ENCODE results near the gene LINC01488. TPM values are rescaled to one million over a fixed set of nuclear protein-coding genes. Genes with fewer than 3 reads are reported as not detected.

LINC01488 gene
- total and polyA plus RNA-seq, 7 donors, result 0.36 TPM; not detected in 6

DNA sequence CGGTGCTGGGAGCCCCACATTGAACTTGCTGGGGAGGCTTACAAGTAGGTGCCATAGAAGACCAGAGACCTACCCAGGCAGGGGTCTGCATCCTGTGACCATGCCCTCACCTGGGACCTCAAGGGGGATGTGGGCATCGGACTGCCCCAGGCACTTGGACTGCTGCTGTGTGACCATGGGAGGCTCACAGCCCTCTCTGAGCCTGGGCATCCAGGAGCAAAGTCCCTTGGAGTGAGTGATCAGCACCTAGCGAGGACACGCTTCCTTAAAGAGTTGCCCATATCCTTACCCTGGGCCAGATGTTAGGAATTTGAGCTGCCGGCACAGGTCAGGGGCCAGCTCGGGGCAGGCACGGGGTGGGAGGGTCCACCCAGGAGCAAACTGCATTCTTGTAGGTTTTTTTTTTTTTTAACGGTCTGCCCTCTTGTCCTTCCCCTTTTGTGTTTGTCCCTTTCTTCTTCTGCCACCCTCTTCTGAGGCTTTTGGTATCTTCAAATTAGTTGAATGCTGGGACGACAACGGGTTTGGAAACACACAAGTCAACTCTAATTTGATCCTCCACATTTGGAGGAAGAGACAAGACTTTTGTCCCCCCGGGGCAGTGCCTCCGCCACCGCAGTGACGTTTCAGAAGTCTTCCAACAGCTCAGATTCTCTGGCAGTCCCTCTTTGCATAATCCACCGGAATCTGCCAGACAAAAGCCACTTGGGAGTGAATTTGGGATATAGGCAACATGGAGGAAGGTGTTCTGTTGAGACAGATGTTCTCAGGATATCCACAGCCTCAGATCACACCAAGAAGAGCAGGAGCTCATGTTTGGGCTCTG is 46.1 kb upstream of the LINC01488 start:
- Histone ChIP-seq H3K27me3 (no peaks in the 10 kb centered on the region), H3K27ac (no peak overlapping the region), H3K36me3 (no peaks in the 10 kb centered on the region), H3K9me3 (no peaks in the 10 kb centered on the region), H3K4me3 (no peak overlapping the region), H3K4me1 (no peaks in the 10 kb centered on the region)
- DNase-seq, result peak; percentile 50
- WGBS, 2 donors, result 59 to 65% methylated on average over 15 of the region's 15 CpGs
- intact Hi-C loops (cut with DNase I), result no loop called here
- TF ChIP-seq, protein P1, sequence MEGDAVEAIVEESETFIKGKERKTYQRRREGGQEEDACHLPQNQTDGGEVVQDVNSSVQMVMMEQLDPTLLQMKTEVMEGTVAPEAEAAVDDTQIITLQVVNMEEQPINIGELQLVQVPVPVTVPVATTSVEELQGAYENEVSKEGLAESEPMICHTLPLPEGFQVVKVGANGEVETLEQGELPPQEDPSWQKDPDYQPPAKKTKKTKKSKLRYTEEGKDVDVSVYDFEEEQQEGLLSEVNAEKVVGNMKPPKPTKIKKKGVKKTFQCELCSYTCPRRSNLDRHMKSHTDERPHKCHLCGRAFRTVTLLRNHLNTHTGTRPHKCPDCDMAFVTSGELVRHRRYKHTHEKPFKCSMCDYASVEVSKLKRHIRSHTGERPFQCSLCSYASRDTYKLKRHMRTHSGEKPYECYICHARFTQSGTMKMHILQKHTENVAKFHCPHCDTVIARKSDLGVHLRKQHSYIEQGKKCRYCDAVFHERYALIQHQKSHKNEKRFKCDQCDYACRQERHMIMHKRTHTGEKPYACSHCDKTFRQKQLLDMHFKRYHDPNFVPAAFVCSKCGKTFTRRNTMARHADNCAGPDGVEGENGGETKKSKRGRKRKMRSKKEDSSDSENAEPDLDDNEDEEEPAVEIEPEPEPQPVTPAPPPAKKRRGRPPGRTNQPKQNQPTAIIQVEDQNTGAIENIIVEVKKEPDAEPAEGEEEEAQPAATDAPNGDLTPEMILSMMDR (IDR thresholded peaks at IDR 0.05), result no peak
- no peak for TF ChIP-seq POLR2AphosphoS5 (IDR thresholded peaks at IDR 0.05)
- TF ChIP-seq POLR2A (IDR thresholded peaks at IDR 0.05), result no peak
- no peak for TF ChIP-seq EP300 (IDR thresholded peaks at IDR 0.05)

DNA sequence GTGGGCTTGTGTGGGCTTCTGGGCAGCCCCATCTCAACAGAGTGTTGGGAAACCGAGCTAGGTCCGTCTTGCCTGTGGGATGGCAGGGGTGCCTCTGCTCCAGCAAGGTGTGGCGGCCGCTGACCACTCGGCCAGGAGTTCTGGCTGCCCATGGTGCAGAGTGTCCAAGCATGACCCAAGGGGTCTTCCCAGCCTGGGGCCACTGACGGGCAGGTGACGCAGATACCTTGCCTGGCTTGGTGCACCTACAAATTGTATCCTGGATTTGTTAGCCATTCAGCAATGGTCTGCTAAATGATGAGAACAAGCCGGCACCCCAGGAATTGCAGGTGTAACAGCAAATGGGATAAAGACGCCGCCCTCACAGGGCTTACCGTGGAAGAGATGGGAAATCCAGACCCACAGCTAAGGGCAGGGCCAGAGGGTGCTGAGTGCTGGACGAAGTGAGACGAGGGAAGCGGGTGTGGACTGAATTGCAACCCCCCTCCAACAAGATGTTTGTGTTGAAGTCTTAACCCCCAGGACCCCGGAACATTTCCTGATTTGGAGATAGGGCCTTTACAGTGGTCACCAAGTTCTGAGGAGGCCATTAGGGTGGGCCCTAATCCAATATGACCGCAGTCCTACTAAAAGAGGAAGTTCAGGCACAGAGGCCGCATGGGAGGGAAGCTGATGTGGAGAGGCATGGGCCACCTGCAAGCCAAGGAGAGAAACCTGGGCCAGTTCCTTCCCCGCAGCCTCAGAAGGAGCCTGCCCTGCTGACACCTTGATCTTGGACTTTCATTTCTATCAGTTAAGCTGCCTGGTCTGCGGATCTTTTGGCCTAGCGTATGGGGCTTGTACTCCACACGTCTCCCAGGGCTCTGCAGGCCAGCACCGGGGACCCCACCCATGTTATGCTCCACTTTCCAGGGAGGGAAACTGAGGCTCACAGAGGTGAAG is 45.2 kb upstream of the LINC01488 start:
- Histone ChIP-seq H3K9me3 (no peaks in the 10 kb centered on the region), H3K4me1 (no peaks in the 10 kb centered on the region), H3K27me3 (no peaks in the 10 kb centered on the region), H3K36me3 (no peaks in the 10 kb centered on the region), H3K27ac (no peak overlapping the region), H3K4me3 (no peak overlapping the region)
- WGBS, 2 donors, result 81 to 89% methylated on average over 22 of the region's 22 CpGs
- TF ChIP-seq POLR2A (IDR thresholded peaks at IDR 0.05) (no peak), EP300 (IDR thresholded peaks at IDR 0.05) (no peak), POLR2AphosphoS5 (IDR thresholded peaks at IDR 0.05) (no peak)
- TF ChIP-seq, protein P1 (IDR thresholded peaks at IDR 0.05), result no peak
- intact Hi-C loops (cut with DNase I), result no loop called here
- peak; percentile 56 for DNase-seq

DNA sequence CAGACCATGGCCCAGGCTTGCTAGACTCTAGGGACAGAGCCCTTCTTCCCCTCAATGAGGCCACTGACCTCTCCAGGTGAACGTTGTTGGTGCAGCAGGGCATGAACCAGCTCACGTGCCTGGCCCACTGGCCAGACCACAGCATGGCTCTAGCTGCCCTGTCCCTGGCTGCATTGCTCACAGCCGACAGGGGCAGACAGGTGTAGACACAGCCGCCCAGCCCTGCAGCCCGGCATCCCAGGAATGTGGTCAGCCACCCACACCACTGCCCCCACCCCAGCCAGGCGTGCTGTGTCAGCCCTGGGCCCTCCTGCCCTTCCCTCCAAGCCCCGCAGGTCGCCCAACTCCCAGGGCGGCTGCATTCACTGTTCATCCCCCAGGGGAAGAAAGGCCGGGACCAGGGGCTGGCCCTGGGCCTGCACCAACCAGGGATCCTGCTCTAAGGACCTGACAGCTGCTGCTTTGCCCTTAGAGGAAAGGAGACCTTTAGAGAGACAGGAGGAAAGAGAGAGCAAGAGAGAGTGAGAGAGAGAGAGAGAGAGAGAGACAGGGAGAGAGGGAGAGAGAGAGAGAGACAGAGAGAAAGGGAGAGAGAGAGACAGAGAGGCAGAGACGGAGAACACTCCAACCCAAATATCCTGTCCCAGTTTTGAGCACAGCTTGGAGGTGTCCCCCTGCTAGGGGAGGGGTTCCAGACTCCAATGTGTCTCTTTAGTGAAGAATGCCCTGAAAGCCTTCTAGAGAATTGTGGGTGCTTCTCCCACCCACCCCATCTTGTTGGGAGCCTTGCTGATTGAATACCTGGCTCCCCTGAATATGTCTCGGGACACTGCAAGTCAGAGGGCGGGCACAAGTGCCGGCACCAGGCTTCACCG is 44.2 kb upstream of the LINC01488 start:
- TF ChIP-seq POLR2AphosphoS5 (IDR thresholded peaks at IDR 0.05) (no peak), EP300 (IDR thresholded peaks at IDR 0.05) (no peak), POLR2A (IDR thresholded peaks at IDR 0.05) (no peak)
- TF ChIP-seq, protein P1 (IDR thresholded peaks at IDR 0.05), result no peak
- Histone ChIP-seq H3K4me3 (no peak overlapping the region), H3K27me3 (no peaks in the 10 kb centered on the region), H3K9me3 (no peaks in the 10 kb centered on the region), H3K4me1 (peaks cover 0 to 2% (median 0%) of the 10 kb centered on the region in 4 donors), H3K36me3 (no peaks in the 10 kb centered on the region), H3K27ac (no peak overlapping the region)
- peak; percentile 54 for DNase-seq
- WGBS, 2 donors, result 81 to 89% methylated on average over 15 of the region's 15 CpGs
- intact Hi-C loops (cut with DNase I), result no loop called here

DNA sequence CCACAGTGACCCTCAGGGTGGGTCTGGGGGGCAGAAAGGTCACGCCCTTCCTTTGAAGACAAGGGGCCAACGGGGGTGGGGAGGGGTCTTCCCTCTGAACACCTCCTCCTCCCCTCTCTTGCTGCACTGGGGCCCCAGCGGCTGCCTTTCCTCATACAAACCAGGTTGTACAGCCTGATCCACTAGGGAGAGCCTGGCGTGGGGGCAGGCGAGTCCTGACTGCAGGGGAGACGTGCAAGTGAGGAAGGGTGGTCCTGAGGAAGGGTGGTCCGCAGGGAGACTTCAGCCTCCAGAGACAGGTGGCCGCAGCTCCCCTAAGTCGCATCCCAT is 43.6 kb upstream of the LINC01488 start:
- Histone ChIP-seq H3K36me3 (no peaks in the 10 kb centered on the region), H3K4me3 (no peak overlapping the region)
- TF ChIP-seq EP300 (IDR thresholded peaks at IDR 0.05) (no peak), POLR2A (IDR thresholded peaks at IDR 0.05) (no peak), POLR2AphosphoS5 (IDR thresholded peaks at IDR 0.05) (no peak)
- TF ChIP-seq, protein P1 (IDR thresholded peaks at IDR 0.05), result no peak

More for the DNA sequence above, 43.6 kb upstream of the LINC01488 start:
- WGBS, 2 donors, result 84 to 93% methylated on average over 9 of the region's 9 CpGs
- Histone ChIP-seq H3K4me1 (peaks cover 0 to 8% (median 4%) of the 10 kb centered on the region in 4 donors), H3K27me3 (no peaks in the 10 kb centered on the region), H3K9me3 (no peaks in the 10 kb centered on the region), H3K27ac (no peak overlapping the region)
- no peak for DNase-seq
- intact Hi-C loops (cut with DNase I), result no loop called here

All from sigmoid colon (tissue), 7 donors.